Activated naive CD4-positive, alpha-beta T cell treated with Interleukin-2 at 50 U/mL for 16 hours (primary cell): Measurements from ENCODE around the gene ATP13A5.

Experiments used
- DNase-seq: peaks from one replicate; pipeline ENCODE4 v3.0.0-alpha.2; 2020

ATP13A5 gene

DNA sequence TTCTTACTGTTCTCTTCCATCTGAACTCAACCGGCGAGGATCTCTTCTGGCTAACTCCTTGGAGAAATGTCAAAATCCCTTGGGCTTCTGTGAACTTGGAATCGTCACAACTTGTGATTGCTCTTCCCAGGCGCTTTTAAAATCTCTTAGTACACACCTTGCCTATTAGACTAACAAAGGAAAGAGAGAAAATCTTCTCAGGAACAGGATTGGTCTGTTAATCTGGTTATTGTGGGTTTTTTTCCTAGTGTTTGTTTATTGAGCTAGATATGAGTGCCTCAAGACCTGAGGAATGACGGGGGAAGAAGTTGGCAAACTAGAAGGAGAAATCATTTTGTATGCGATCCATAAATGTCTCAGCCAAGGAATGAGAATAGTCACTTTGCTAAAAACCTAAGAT lies at the start of gene ATP13A5:
Gene ATP13A5 (minus strand): TSS at position 48 of the 400 bp plus-strand sequence. CDS start 28 bp downstream, at position 20.
- DNase-seq = no peak

DNA sequence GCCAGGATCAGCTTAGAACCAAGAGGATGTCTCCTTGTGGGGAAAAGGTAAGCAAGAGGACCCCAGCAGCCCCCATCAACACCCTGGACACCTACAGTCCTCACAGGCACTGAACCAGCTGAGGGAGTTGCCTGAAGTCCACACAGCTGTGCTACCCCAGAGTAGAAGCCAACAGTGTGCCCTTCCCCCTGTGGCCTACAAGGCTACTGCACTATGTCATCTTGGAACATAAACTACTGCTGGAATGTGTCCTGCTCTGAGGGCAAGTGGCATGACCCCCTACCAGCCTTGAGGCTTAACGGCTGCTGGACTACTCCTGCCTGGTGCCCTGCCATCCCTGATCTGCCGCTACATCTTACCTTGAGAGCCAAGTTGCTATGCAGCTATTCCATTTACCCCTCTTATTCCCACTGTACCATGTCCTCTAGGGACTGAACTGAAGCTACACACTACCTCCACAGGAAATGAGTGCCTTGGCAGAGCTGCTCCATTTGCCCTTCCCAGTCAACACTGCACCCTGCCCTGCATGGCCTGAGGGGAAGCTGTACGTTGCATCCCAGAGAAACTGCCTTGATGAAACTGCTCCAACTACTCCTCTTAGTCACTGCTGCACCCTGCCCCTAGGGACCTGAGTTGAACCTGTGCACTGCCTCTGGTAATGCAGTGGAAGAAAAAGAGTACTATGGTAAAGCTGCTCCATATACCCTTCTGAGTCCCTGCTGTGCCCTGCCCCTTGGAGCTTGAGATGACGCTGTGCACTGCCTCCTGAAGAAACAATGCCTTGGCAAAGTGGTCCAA lies 40.2 kb upstream of the ATP13A5 start:
- DNase-seq = no peak

GRCh38 chr3:193416629-193417028 lies 38.1 kb upstream of the ATP13A5 start:
- no peak for DNase-seq

DNA sequence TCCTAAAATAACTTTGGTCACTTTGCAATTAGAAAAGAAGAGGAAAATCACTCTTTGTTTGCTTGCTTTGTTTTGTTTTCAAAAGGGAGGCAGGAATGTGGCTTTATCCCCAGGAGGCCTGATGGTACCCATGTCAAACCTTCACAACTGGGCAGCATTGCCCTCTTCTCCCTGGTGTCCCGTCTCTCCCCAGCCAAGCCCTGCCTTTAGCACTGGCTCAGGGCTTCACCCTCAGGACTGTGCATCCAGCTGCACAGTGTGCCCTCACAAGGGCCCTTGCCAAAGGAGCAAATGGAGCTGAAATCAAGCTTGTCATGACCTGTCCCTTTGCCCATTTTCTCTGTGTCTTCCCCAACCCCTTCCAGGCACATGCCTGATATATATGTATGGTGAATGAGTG lies 29.1 kb upstream of the ATP13A5 start:
- DNase-seq = no peak

DNA sequence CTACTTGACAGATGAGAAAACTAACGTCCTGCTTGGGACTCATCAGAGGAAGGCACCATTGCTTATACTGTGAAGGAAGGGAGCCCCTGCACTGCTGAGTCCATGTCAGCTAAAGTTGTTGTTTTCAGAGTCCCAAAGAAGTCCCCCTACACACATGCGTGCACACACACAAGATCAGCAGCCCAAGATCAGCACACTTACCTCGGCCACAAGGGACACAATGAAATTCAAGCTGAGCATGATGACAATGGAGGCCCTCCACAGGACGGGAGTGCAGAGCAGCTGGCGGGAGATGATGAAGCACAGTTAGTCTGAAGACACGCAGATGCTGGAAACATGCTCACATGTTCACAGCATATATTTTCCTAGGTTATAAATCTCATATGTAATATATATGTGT lies 28.6 kb upstream of the ATP13A5 start:
- DNase-seq = no peak

GRCh38 chr3:193403307-193403706 lies 24.8 kb upstream of the ATP13A5 start:
- DNase-seq = no peak

DNA sequence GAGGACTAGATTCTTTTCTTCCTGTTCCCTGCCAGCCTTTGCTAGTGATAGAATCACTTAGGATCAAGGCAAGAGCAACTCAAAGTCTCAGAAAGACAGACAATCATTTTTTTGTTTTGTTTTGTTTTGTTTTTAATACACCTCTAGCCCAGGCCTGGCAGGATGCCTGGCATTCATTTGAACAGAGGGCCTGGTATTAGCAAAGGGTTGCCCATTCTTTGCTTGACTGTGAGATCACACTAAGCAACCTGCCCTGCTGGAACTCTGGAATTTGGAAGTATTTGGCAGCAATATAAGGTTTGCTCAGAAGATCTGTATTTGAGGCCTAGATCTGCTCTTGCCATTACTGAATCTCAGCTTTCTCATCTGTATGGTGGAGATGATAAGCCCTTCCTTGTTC lies 21.8 kb upstream of the ATP13A5 start:
- no peak for DNase-seq

GRCh38 chr3:193396451-193397244 lies 18.1 kb upstream of the ATP13A5 start:
- DNase-seq = no peak

- DNase-seq = no peak
Measured at GRCh38 chr3:193391902-193392301, 13.3 kb upstream of the ATP13A5 start.

DNA sequence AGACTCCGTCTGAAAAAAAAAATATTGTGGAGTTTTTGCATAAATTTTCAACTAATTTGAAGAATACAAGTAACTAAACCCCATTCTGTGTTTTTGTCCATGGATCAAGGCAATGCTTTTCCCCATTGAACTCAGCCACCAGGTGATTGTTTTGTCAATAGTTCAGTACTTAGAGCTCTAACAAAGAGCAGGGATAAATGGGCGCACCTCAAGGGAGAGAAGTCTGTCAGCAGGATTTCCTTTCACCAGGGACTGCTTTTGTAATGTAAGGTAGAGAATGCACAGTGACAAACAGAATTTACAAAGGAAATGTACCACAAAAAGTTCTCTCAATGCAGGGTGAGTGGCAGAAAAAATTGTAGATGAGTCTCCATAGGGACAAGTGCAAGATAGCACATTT lies 10.8 kb upstream of the ATP13A5 start:
- no peak for DNase-seq

DNA sequence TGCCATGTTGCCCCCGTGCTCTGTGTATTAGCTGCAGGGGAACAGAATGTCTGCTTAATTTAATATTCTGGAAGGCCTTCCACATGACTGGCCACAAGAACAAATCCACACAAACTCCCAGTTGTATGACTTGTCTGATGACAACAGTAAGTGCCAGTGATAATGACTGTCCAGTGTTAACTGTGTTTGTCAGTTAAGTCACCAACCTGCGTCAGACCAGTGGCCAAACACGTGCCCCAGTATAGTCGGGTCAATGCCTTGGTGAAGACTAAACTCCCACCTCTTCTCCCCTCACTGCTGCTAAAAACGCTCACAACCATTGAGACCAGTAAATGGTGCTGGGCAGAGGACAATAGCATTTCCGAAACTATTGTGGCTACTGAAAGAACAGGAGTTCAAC lies 9.8 kb upstream of the ATP13A5 start:
- DNase-seq = no peak

DNA sequence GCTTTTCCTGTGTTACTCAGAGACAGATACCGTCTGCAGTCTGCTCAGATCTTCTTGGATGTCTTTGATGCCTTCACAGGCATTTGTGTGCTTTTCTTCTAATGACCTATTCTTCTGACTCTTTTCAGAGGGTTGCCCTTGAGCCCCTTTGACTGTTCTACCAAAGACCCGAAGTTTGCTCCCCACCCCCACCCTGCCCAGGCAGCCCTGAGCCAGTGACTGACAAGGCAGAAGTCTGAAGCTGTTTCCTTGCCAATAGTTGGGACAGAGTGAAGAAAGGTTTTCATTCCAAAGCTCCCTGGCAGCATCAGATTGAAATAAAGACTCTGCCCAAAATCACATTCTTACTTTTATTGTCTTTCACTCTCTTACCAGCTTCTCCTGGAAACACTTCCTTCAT lies 9.0 kb upstream of the ATP13A5 start:
- no peak for DNase-seq

GRCh38 chr3:193377591-193377990 lies 962 bp downstream of the ATP13A5 start:
- no peak for DNase-seq

GRCh38 chr3:193375614-193376013 lies 2.9 kb downstream of the ATP13A5 start:
- DNase-seq = no peak

- no peak for DNase-seq
Measured at GRCh38 chr3:193372783-193373182, 5.8 kb downstream of the ATP13A5 start.

- no peak for DNase-seq
Measured at GRCh38 chr3:193367868-193368267, 10.7 kb downstream of the ATP13A5 start.

DNA sequence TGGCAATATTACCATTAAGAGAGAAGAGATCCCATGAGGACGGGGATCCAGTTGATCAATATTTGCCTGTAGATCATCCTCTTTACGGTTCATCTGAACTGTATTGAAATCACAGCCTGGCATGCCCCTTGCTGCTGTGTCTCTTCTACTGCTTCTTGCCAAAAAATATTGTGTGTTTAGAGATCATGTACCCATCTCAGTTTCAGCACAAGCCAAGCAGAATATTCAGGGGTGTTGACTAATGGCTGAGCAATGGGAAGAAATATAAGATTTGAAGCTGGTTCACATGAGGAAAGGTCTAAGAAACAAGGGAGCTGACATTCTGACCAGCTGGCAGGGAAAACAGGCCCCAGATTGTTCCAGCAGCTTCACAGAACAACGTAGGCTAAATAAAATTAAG lies 21.3 kb downstream of the ATP13A5 start:
- DNase-seq = no peak

DNA sequence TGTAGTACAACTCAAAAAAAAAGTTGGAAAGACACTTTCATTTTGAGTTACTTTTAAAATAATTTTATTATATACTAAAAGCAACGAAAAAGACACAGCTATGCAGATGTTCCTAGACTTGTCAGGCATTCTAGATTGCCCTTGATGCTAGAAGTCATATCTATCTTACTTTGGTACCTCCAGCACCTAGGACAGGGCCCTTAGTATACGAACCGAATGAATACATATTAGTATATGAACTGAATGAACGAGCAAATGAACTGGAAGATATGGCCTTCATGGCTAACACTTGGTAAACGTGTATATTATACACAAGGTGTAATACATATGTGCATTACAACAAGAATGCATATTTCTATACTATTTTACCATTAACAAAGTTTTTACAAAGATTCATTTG lies 24.1 kb downstream of the ATP13A5 start:
- no peak for DNase-seq

- DNase-seq = no peak
Measured at GRCh38 chr3:193350744-193351143, 27.8 kb downstream of the ATP13A5 start.

DNA sequence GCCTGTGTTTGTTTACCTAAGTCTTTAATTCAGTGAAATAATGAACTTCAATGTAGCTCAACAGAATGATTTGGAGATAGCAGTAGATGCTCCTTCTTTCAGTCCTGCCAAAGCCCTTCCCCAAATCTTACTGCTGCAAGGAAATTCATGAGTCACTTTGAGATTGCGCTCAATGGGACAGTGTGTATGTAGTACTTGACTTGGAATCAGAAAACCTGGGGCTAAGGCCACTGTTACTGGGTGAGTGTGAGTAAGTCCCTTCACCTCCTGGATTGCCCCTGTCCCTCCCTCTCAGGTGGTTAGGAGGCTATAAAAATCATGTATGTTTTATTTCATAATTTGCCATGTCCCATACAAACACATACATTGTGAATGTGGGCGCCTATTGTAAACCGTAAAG lies 29.9 kb downstream of the ATP13A5 start:
- DNase-seq = no peak

DNA sequence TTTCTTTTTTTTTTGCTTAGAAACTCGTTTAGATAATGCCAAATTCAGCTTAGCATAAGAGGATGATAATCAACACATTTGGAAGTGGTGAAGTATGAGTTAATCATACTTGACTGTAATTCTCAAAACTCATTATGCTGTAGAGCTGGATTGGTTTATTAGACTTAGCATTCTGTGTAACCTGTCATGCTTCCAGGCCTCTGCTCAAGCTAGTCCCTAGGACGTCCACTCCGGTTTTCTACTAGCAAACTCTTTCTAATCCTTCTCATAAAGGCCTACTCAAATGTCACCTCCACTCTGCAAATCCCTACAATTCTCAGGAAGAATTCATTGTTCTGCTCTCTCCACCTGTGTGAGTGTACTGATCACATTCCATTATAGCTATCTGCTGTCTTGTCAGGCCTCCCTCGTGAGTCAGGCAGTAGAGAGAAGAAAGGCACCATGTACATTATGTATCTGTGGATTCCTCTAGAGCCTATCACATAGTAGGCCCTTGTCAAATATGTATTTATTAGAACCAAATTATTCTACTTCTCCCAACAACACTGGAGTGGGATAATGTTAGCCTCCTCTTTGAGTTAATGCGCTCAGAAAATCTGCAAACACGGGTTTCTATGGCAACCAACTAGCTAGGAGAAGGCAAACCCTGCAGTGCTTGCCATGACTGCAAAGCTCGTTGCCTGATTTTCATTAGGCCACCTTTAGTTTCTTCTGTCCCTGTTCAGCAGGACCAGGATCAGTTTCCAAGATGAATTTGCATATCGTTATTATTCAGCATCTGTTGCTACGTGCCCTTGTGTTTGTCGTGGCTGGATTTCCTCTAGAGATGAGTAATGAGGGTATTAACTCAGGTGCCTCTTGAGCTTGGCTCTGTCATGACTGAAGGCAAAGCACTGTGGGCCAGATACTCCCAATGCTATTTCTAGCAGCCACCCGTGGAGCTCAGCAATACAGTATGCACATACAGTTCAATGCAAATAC lies 30.7 kb downstream of the ATP13A5 start:
- DNase-seq = no peak

DNA sequence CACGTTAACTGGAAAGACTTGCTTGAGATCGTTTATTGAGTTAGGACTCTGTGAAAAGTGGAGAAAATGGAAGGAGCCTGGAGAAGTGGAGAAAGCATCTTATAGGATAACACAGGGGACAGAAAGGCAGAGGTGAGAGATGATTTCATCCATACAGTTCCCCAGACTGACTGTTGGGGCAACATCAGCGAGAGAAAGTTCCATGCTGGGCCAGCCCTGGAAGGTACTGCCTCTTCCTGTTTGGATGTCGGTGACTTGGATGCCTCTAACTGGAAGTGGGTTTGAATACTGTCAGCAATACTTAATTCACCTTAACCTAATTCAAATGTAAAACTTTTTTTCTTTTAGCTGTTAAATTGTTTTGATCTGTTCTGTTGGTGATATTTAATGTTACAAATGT lies 32.3 kb downstream of the ATP13A5 start:
- no peak for DNase-seq

DNA sequence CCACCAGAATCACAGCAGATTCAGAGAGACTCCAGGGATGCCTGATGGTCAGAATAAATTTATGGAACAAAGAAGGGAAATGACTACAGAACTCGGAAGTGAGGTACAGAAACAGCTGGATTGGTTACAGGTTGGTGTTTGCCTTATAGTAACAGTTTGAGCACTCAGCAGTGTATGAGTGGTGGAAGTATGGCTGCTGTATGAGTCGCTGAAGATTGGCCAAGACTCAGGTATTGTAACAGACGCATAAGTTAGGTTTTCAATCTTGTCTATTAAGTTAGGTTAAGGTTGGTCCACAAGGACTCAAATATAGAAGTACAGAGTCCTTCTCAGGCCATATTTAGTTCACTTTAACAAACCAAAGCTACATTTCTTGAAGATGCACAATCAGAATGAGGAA lies 33.1 kb downstream of the ATP13A5 start:
- no peak for DNase-seq
